Progenitor cell of endocrine pancreas (in vitro differentiated cells): ENCODE measurements around the gene PARP8. TPM values are rescaled to one million over a fixed set of nuclear protein-coding genes. Genes with fewer than 3 reads are reported as not detected.

Experiments
- DNase-seq: peaks from one replicate; pipeline ENCODE4 v3.0.0; 2021; ENCODE audit warnings: low spot score; ENCODE audit not compliant: unreplicated experiment
- H3K27ac Mint-ChIP-seq: 2 replicates; pipeline ENCODE4 v1.8.0; 2021; ENCODE audit warnings: mild to moderate bottlenecking, moderate library complexity, mixed read lengths
- H3K27me3 Mint-ChIP-seq: 2 replicates; pipeline ENCODE4 v1.8.0; 2021; ENCODE audit warnings: mixed read lengths
- H3K36me3 Mint-ChIP-seq: 2 replicates; pipeline ENCODE4 v1.8.0; 2022; ENCODE audit warnings: mixed read lengths; ENCODE audit not compliant: insufficient read depth
- H3K4me1 Mint-ChIP-seq: 2 replicates; pipeline ENCODE4 v1.8.0; 2021; ENCODE audit warnings: low read depth, mixed read lengths
- H3K4me3 Mint-ChIP-seq: 2 replicates; pipeline ENCODE4 v1.8.0; 2021; ENCODE audit warnings: low read depth, mild to moderate bottlenecking, moderate library complexity, mixed read lengths
- H3K9me3 Mint-ChIP-seq: 2 replicates; pipeline ENCODE4 v1.8.0; 2021; ENCODE audit warnings: low read depth, mixed read lengths
- total RNA-seq: library from RNA; stranded (reverse); gene quantifications from 2 replicates; pipeline ENCODE4 v1.2.1, GENCODE V29; 2021
- TF ChIP-seq, protein P1 (sequence below): fragments of 200-600 bp; sonication (generic); IDR thresholded peaks from one replicate; pipeline ENCODE4 v1.5.0; 2021; ENCODE audit warnings: antibody characterized with exemption, mild to moderate bottlenecking; ENCODE audit not compliant: unreplicated experiment

Gene PARP8
- total RNA-seq, 1 donor from 2014 or later: 26.7 TPM

DNA sequence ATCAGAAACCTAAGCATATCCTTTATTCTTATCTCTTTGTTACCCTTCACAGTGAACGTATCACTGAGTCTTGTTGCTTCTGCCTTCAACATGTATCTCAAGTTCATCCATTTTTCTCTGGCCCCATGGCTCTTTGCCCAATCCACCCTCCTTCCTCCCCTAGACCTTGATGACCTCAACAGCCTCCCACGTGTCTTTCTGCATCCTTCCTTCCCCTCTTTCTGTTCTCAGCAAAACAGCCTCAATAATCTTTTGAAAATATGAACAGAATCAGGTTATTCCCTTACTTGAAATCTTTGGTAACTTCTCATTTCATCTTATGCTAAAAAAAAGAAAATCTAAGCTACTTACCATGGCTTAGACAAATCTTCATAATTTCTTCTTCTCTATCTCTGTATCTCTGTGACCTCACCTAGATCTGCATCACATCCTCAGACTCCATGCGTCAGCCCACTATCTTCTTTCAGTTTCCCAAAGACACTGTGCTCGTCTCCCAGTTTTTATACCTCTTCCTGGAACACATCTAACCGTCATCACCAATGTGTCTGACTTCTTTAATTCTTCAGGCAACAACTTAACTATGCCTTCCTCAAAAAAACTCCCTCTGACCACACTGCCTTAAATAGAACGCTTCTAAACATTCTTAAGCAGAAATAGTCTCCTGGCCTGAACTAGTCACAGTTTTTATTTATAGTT is 208.0 kb downstream of the PARP8 start:
- H3K4me3 Mint-ChIP-seq: no peak overlapping the region

GRCh38 chr5:50875002-50875344 is 208.5 kb downstream of the PARP8 start:
- Mint-ChIP-seq H3K4me1 (no peaks in the 10 kb centered on the region), H3K27ac (no peak overlapping the region), H3K4me3 (no peak overlapping the region), H3K36me3 (no peaks in the 10 kb centered on the region), H3K27me3 (peaks cover 5% of the 10 kb centered on the region), H3K9me3 (no peaks in the 10 kb centered on the region)
- TF ChIP-seq, protein P1, sequence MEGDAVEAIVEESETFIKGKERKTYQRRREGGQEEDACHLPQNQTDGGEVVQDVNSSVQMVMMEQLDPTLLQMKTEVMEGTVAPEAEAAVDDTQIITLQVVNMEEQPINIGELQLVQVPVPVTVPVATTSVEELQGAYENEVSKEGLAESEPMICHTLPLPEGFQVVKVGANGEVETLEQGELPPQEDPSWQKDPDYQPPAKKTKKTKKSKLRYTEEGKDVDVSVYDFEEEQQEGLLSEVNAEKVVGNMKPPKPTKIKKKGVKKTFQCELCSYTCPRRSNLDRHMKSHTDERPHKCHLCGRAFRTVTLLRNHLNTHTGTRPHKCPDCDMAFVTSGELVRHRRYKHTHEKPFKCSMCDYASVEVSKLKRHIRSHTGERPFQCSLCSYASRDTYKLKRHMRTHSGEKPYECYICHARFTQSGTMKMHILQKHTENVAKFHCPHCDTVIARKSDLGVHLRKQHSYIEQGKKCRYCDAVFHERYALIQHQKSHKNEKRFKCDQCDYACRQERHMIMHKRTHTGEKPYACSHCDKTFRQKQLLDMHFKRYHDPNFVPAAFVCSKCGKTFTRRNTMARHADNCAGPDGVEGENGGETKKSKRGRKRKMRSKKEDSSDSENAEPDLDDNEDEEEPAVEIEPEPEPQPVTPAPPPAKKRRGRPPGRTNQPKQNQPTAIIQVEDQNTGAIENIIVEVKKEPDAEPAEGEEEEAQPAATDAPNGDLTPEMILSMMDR: no peak
- DNase-seq: no peak

More for the DNA sequence above, 208.0 kb downstream of the PARP8 start:
- Mint-ChIP-seq H3K36me3 (no peaks in the 10 kb centered on the region), H3K27me3 (peaks cover 5% of the 10 kb centered on the region), H3K9me3 (no peaks in the 10 kb centered on the region), H3K27ac (no peak overlapping the region), H3K4me1 (no peaks in the 10 kb centered on the region)
- no peak for DNase-seq
- TF ChIP-seq, protein P1: no peak

DNA sequence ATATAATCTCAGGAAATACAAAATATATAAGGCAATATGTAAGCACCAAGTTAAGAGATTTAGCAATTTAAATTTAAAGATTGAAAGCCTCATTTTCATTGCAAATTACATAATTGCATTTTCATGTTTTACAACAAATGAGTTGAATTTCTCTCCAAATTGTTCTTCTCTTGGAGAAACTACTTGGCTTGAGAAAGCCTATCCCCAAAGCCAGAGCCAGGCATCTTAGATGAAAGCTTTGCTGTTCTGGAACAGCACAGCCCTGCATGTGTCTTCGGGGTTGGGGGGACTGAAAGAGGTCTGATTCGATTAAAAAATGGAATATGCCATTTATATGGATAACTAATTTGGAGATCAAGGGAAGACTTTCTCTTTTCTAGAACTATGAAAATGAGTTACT is 212.0 kb downstream of the PARP8 start:
- no peak for DNase-seq
- no peaks in the 10 kb centered on the region for H3K4me1 Mint-ChIP-seq
- no peak overlapping the region for H3K4me3 Mint-ChIP-seq
- TF ChIP-seq, protein P1: no peak
- H3K36me3 Mint-ChIP-seq: no peaks in the 10 kb centered on the region
- no peaks in the 10 kb centered on the region for H3K9me3 Mint-ChIP-seq
- H3K27ac Mint-ChIP-seq: no peak overlapping the region
- H3K27me3 Mint-ChIP-seq: peaks cover 5% of the 10 kb centered on the region

GRCh38 chr5:50881407-50881806 is 215.0 kb downstream of the PARP8 start:
- no peaks in the 10 kb centered on the region for H3K27me3 Mint-ChIP-seq
- TF ChIP-seq, protein P1: no peak
- H3K4me3 Mint-ChIP-seq: no peak overlapping the region
- H3K9me3 Mint-ChIP-seq: no peaks in the 10 kb centered on the region
- no peak overlapping the region for H3K27ac Mint-ChIP-seq
- no peaks in the 10 kb centered on the region for H3K36me3 Mint-ChIP-seq
- DNase-seq: no peak
- no peaks in the 10 kb centered on the region for H3K4me1 Mint-ChIP-seq

DNA sequence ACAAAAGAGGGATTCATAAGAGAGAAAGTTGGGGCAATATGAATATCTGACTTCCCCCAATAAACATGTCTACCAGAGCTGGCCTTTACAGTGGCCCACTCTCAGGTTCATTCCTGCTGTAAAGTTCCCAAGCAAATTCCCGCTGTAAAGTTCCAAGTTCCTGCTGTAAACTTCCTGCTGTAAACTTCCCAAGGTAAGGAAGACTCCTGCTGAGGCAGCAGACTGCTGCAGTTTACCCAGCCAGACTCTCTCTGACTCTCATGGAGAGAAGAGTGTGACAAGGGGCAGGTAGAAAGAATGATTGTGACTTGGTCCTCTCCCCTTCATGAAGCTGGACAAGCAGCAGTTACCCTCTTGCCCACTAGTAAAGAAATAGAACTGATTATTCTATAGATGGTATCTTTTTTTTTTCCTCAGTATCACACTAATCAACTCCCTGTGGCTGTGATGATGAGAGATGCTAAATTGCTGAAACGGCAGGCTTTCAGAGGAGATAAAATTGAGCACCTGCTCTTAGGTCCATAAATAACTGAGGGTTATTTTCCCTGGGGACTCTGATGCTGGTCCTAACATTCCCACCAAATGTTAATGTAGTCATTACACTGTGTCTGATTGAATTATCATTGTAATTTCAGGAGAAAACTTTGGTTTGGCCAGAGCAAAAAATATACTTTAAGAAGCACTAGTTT is 220.4 kb downstream of the PARP8 start:
- DNase-seq: no peak
- Mint-ChIP-seq H3K36me3 (no peaks in the 10 kb centered on the region), H3K27ac (no peak overlapping the region), H3K4me3 (no peak overlapping the region), H3K9me3 (no peaks in the 10 kb centered on the region), H3K4me1 (no peaks in the 10 kb centered on the region), H3K27me3 (no peaks in the 10 kb centered on the region)
- TF ChIP-seq, protein P1: no peak
